Fibroblast of skin of left biceps (primary cell): ENCODE results near the gene C16orf89.
A peak's percentile ranks its signal among the peaks of the same experiment; 100 is the strongest.
"Not testable (repeated sequence)": the region's sequence is repeated elsewhere in the genome, so short reads cannot be mapped to it uniquely, and the experiment has no call there.

Experiments used
- DNase-seq, 2 experiments: peaks; one replicate each; pipeline ENCODE4 v3.0.0-alpha.2; 2013; ENCODE audit warnings: low read depth in 2 of 2

Gene C16orf89, protein sequence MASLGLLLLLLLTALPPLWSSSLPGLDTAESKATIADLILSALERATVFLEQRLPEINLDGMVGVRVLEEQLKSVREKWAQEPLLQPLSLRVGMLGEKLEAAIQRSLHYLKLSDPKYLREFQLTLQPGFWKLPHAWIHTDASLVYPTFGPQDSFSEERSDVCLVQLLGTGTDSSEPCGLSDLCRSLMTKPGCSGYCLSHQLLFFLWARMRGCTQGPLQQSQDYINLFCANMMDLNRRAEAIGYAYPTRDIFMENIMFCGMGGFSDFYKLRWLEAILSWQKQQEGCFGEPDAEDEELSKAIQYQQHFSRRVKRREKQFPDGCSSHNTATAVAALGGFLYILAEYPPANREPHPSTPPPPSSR

DNA sequence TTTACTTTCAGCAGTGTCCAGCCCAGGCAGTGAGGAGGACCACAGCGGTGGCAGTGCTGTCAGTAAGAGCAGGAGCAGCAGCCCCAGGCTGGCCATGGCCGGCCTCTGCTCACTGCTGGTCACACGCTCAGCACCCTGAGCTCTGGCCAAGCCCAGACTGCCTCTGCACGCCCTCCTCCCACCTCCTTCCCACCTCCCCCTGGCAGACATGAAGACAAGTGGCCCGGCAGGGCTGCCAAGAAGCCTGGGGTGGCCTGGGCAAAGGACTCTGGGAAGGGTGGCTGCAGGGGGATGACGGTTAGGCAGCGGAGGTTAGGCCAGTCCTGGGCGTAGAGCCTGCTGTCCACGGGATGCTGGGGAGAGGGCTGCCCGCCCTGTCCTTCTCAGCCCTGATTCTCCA, at the start of gene C16orf89:
Gene C16orf89, minus strand, starts transcription at position 144 of the 400 bp plus-strand sequence. Its CDS starts 48 bp downstream, at position 96.
- no peak for DNase-seq

DNA sequence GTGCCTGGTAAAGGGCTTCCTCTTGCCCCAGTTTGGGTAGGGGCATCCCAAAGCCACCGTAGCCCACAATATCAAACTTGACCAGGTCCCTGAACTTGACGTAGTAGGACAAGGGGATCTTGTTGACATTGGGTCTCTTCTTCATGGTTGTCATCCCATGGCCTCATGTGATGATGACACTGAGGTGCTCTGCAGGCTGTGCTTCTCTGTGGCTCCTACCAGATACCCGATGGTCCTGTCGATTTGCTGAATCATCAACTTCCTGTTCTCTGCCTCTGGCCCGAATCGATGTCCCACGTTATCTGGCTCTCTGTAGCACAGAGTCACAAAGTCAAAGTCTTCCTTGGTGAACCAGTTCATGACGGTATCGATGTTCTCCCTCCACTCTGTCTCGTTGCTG, 45.2 kb upstream of the C16orf89 start:
- DNase-seq = not testable (repeated sequence)

GRCh38 chr16:5108505-5109158, 42.9 kb upstream of the C16orf89 start:
- DNase-seq = no peak

DNA sequence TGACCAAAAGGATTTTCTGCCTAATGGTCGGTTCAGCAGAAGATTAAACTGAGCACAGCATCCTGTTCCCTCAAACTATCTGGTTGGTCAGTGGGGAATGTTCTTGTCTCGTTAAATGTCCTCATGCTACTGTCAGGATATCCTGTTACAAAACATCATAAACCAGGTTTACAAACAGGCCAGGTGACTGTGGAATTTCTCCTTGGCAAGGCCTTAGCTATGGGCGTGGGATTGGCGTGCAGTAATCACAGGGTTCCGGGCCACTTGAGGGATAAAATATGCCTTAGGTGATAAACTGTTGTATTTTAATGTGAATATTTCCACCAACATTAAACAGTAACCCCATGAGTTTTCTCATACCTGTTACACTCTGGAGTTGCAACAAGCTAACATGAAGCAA, 39.3 kb upstream of the C16orf89 start:
- not testable (repeated sequence) for DNase-seq

DNA sequence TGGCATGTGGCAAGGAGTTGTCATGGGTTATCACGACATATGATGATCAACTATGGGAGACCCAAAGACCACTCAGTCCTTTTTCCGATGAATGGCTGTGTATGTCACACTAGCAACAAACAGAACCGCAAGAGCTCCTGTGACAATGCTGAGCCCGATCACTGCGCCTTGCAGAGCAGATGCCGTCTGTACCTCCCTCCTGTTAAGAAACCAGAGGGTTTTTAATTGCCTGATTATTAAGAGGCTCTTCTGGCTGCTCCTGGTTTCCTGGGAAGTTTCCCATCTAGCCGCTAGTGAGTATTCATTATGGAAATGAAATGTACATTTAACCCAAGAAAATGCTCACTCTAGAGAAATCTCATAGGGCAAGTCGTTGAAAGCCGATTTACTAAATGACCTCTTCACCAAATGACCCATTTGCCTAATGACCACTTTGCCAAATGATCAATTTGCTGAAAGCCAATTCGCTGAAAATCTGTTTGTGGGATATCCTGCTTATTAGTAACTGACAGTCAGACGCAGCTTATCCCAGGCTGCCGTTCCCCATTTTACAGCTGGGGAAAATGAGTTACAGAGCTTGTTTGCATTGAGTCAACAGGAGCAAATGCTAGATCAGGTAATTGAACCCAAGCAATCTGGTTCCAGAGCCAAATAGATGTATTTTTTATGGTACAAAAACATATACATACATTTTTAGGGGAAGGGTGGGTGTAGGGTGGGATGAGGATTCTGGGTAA, 37.7 kb upstream of the C16orf89 start:
- DNase-seq = not testable (repeated sequence)

DNA sequence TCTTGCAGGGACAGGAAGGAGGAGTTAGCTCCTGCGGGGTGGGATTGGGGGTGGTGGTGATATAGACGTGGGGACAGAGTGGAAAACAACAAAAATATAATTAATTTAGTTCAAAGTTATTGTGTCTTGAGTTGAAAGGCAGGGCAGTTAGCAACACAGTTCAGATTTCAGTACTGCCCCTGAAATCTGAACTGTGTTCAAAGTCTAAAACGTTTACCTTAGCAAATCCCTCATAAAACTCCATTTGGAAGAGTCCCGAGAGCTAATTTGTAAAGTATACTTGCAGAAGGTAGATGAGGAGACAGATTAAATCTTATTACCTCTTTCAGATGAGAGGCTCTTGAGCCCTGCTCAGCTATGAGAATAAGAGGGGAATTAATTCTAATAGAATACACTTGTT, 33.4 kb upstream of the C16orf89 start:
- not testable (repeated sequence) for DNase-seq

- peak in 1 of 2 experiments; percentile 28 for DNase-seq
These were observed 32.7 kb upstream of the C16orf89 start for GRCh38 chr16:5098221-5099159.

DNA sequence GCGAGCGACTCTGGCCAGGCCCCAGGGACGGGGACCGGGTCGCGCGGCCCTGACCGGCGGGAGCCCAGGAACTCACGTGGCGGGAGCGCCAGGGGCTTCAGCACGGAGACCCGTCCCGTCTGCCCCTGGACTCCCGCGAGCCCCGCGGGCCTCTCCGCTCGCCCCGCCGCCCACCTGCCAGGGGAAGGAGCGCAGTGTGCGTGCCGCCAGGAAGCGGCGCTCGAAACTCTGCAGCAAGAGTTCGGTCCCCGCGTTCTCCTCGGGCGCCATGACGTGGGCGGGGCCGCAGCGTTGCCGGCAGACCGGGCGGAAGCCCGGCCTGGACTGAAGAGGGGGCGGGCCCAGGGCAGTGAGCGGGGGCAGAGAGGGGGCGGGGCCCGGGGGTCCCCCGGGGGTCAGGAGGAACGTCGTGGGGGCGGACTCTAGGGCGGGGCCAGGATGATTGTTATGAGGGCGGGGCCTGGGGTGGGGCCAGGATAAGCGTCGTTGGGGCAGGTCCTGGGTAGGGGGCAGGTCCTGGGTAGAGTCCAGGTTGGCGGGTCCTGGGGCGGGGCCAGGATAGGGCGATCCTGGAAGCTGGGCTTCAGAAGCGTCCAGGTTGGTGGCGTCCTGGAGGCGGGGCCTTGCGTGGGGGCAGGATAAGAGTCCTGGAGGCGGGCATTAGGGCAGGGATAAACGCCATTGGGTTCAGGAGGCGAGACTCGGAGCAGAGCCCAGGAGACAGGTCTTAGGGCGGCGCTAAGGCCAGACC, 31.9 kb upstream of the C16orf89 start, which contains the start of gene EEF2KMT:
Gene EEF2KMT, minus strand, starts transcription at position 326 of the 751 bp plus-strand sequence. Its CDS starts 56 bp downstream, at position 270.
- DNase-seq = peak; percentile 99

DNA sequence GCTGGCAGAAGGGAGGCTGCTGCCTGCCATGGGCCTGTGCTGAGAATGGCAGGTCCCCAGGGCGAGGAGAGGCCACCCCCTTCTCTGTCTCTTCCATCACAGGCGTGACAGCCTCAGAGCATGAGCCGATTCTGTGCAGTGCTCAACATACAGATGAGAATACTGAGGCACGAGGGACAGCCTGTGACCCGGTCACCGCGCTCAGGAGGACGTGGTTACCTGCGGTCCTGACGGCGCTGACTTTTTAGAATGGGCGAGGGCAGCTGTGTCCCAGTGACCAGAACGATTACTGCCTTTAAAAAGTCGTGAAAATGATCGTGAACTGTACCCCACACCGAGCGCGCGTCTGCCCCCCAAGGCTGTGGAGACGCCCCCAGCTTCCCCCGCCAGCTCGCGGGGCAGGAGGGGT, 31.3 kb upstream of the C16orf89 start:
- not testable (repeated sequence) for DNase-seq

GRCh38 chr16:5096437-5097060, 30.8 kb upstream of the C16orf89 start:
- DNase-seq = not testable (repeated sequence)

GRCh38 chr16:5095145-5095830, 29.5 kb upstream of the C16orf89 start:
- DNase-seq = not testable (repeated sequence)

DNA sequence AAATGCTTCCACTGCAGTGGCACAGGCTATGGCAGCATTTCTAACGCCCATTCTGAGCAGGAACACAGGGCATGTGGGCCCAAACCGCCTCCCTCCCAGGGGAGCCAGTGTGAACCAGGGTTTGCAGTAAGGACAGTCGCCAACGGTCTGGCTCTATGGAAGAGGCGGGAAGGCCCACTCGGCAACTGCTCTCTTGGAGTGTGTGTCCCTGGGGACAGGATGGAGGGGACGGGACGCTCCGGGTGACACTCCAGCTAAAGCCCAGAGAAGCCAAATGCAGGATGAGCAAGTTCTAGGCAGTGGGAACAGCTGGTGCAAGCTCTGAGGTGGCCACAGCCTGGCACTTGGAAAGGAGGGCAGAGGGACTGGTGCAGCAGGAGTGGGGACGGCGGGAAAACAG, 28.0 kb upstream of the C16orf89 start:
- DNase-seq = not testable (repeated sequence)

DNA sequence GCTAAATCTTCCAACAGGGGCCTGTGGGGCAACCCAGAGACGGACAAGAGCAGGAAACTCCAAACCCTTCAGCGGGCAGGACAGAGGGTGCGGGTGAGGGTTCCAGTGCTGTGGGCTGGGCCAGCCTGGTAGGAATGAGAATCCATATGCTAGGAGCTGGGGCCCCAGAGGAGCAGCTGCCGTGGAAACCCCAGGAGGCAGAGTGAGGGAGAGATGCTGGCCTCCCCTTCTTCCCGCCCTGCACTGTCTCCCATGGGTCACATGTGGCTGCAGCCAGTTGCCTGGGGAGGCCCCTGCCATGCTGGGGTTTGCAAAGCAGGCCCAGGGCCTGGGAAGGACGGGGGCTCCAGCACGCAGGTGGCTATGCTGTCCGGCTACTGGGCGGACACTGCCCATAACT, 27.3 kb upstream of the C16orf89 start:
- DNase-seq = not testable (repeated sequence)

GRCh38 chr16:5090592-5090991, 24.8 kb upstream of the C16orf89 start:
- not testable (repeated sequence) for DNase-seq

GRCh38 chr16:5089911-5090555, 24.3 kb upstream of the C16orf89 start:
- DNase-seq = not testable (repeated sequence)

GRCh38 chr16:5088936-5089335, 23.2 kb upstream of the C16orf89 start:
- not testable (repeated sequence) for DNase-seq

GRCh38 chr16:5088086-5088790, 22.5 kb upstream of the C16orf89 start:
- not testable (repeated sequence) for DNase-seq

DNA sequence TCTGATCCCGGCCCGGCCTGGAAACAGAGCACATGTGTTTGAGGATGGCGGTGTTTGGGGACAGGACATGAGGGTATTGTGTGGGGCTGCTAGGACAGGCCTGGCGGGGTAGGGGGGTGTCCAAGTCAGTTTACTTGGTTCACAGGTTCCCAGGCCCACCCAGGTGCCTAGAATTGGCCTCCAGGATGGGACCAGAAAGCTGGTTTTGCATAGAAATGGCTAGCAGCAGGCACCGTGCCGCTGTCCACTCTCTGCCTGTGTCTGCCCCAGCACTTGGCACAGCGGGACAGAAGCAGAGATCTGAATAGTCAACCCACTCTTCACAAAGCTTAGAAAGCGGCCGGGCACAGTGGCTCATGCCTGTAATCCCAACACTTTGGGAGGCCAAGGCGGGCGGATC, 20.0 kb upstream of the C16orf89 start:
- DNase-seq = not testable (repeated sequence)
